HEK293 (cell line): ENCODE measurements around the gene BICC1.

ENCODE experiments used
- CTCF ChIP-seq: fragments of 450-650 bp; formaldehyde crosslinking; IDR thresholded peaks from 2 replicates; pipeline ENCODE4 v1.5.1; 2016; ENCODE audit warnings: missing biosample characterization, missing genetic modification characterization
- PBX3 ChIP-seq: sonication (generic); formaldehyde crosslinking; IDR thresholded peaks from 2 replicates; pipeline ENCODE4 v1.8.1; 2022; ENCODE audit warnings: mild to moderate bottlenecking, moderate library complexity, missing genetic modification reagents
- TSHZ1 ChIP-seq: fragments of 450-650 bp; formaldehyde crosslinking; IDR thresholded peaks from 2 replicates; pipeline ENCODE4 v1.5.1; 2016; ENCODE audit warnings: missing biosample characterization, missing genetic modification characterization, borderline replicate concordance
- ZBTB49 ChIP-seq: fragments of 450-650 bp; formaldehyde crosslinking; IDR thresholded peaks from 2 replicates; pipeline ENCODE4 v1.5.1; 2016; ENCODE audit warnings: missing biosample characterization, missing genetic modification characterization, low read depth
- ZFP37 ChIP-seq: fragments of 450-650 bp; formaldehyde crosslinking; IDR thresholded peaks from 2 replicates; pipeline ENCODE4 v1.5.1; 2016; ENCODE audit warnings: missing biosample characterization, missing genetic modification characterization
- ZNF133 ChIP-seq: fragments of 450-650 bp; formaldehyde crosslinking; IDR thresholded peaks from 2 replicates; pipeline ENCODE4 v1.5.1; 2016; ENCODE audit warnings: missing biosample characterization, missing genetic modification characterization
- ZNF140 ChIP-seq: fragments of 450-650 bp; formaldehyde crosslinking; IDR thresholded peaks from 2 replicates; pipeline ENCODE4 v1.5.1; 2016; ENCODE audit warnings: missing biosample characterization, missing genetic modification characterization
- ZNF274 ChIP-seq, 2 experiments: fragments of 200-500 bp in 1 of 2; fragments of 450-650 bp in 1 of 2; sonication (Bioruptor generic) in 1 of 2; formaldehyde crosslinking in 1 of 2; IDR thresholded peaks; 2 replicates each; pipeline versions ENCODE4 v1.5.1 to v1.6.1; 2014 to 2016; ENCODE audit warnings: borderline replicate concordance in 1 of 2, inconsistent platforms in 1 of 2, low read length in 1 of 2, missing biosample characterization in 1 of 2, missing genetic modification characterization in 1 of 2
- ZNF501 ChIP-seq: fragments of 450-650 bp; formaldehyde crosslinking; IDR thresholded peaks from 2 replicates; pipeline ENCODE4 v1.5.1; 2016; ENCODE audit warnings: missing biosample characterization, missing genetic modification characterization
- ZNF670 ChIP-seq: fragments of 450-650 bp; formaldehyde crosslinking; IDR thresholded peaks from 2 replicates; pipeline ENCODE4 v1.5.1; 2016; ENCODE audit warnings: missing biosample characterization, missing genetic modification characterization, low read depth
- ZNF704 ChIP-seq: fragments of 450-650 bp; formaldehyde crosslinking; IDR thresholded peaks from 2 replicates; pipeline ENCODE4 v1.5.1; 2016; ENCODE audit warnings: missing biosample characterization, missing genetic modification characterization
- ZSCAN4 ChIP-seq: fragments of 450-650 bp; formaldehyde crosslinking; IDR thresholded peaks from 2 replicates; pipeline ENCODE4 v1.5.1; 2017; ENCODE audit warnings: missing biosample characterization, missing genetic modification characterization

GRCh38 chr10:58666024-58666423 lies 153.4 kb downstream of the BICC1 start:
- no peak for TF ChIP-seq ZNF133 (tag by site-specific recombination)
- no peak for TF ChIP-seq CTCF (tag by site-specific recombination)
- TF ChIP-seq ZNF670 (tag by site-specific recombination), result no peak
- TF ChIP-seq ZBTB49 (tag by site-specific recombination), result no peak
- TF ChIP-seq ZNF501 (tag by site-specific recombination), result no peak
- no peak for TF ChIP-seq ZFP37 (tag by site-specific recombination)
- TF ChIP-seq PBX3 (CRISPR knock-in tag), result no peak
- no peak for TF ChIP-seq TSHZ1 (tag by site-specific recombination)
- TF ChIP-seq ZNF274 (IDR thresholded peaks at IDR 0.05; ENCODE audit: low read length), result no peak
- TF ChIP-seq ZNF274 (tag by site-specific recombination; IDR thresholded peaks at IDR 0.05; ENCODE audit: borderline replicate concordance), result no peak
- TF ChIP-seq ZNF140 (tag by site-specific recombination), result no peak
- TF ChIP-seq ZNF704 (tag by site-specific recombination), result no peak
- TF ChIP-seq ZSCAN4 (tag by site-specific recombination), result no peak
